Measurements from ENCODE around the gene GHR.

The GHR gene

GRCh38 chr5:42626462-42626861, 203.2 kb downstream of the GHR start:
- no peak for TF ChIP-seq CTCF (IDR thresholded peaks at IDR 0.05; ENCODE audit: low read depth, low read length)
- DNase-seq (ENCODE audit: low read depth in 2 of 2) = no peak
- no peak overlapping the region for H3K4me3 ChIP-seq (replicated peaks in 1 of 2; ENCODE audit: low read depth in 2 of 2, low read length in 2 of 2)

- H3K4me3 ChIP-seq (replicated peaks in 1 of 2; ENCODE audit: low read depth in 2 of 2, low read length in 2 of 2) = no peak overlapping the region
- no peak for DNase-seq (ENCODE audit: low read depth in 2 of 2)
- TF ChIP-seq CTCF (IDR thresholded peaks at IDR 0.05; ENCODE audit: low read depth, low read length) = no peak
These were observed 205.6 kb downstream of the GHR start for GRCh38 chr5:42628821-42629220.

GRCh38 chr5:42629284-42629683, 206.0 kb downstream of the GHR start:
- TF ChIP-seq CTCF (IDR thresholded peaks at IDR 0.05; ENCODE audit: low read depth, low read length) = no peak
- DNase-seq (ENCODE audit: low read depth in 2 of 2) = no peak
- no peak overlapping the region for H3K4me3 ChIP-seq (replicated peaks in 1 of 2; ENCODE audit: low read depth in 2 of 2, low read length in 2 of 2)

- no peak for TF ChIP-seq CTCF (IDR thresholded peaks at IDR 0.05; ENCODE audit: low read depth, low read length)
- no peak overlapping the region for H3K4me3 ChIP-seq (replicated peaks in 1 of 2; ENCODE audit: low read depth in 2 of 2, low read length in 2 of 2)
- no peak for DNase-seq (ENCODE audit: low read depth in 2 of 2)
These were observed 208.0 kb downstream of the GHR start for GRCh38 chr5:42631241-42631640.

- DNase-seq (ENCODE audit: low read depth in 2 of 2) = no peak
- H3K4me3 ChIP-seq (replicated peaks in 1 of 2; ENCODE audit: low read depth in 2 of 2, low read length in 2 of 2) = no peak overlapping the region
- TF ChIP-seq CTCF (IDR thresholded peaks at IDR 0.05; ENCODE audit: low read depth, low read length) = no peak
These were observed 209.2 kb downstream of the GHR start for GRCh38 chr5:42632354-42632900.

- no peak overlapping the region for H3K4me3 ChIP-seq (replicated peaks in 1 of 2; ENCODE audit: low read depth in 2 of 2, low read length in 2 of 2)
- no peak for DNase-seq (ENCODE audit: low read depth in 2 of 2)
- TF ChIP-seq CTCF (IDR thresholded peaks at IDR 0.05; ENCODE audit: low read depth, low read length) = no peak
These were observed 211.3 kb downstream of the GHR start for GRCh38 chr5:42634575-42634974.

- H3K4me3 ChIP-seq (replicated peaks in 1 of 2; ENCODE audit: low read depth in 2 of 2, low read length in 2 of 2) = no peak overlapping the region
- peak; percentile 12 to 44 for DNase-seq (ENCODE audit: low read depth in 2 of 2)
- TF ChIP-seq CTCF (IDR thresholded peaks at IDR 0.05; ENCODE audit: low read depth, low read length) = peak; percentile 46
These were observed 213.2 kb downstream of the GHR start for GRCh38 chr5:42636425-42636824.

Measured in cardiac fibroblast (primary cell).